Thyroid gland (tissue), 4 donors: ENCODE measurements around the gene MEGF6. TPM values are rescaled to one million over a fixed set of nuclear protein-coding genes. Genes with fewer than 3 reads are reported as not detected.

Experiments used
- DNase-seq, 2 donors: peaks; one replicate each; pipeline ENCODE4 v3.0.0-alpha.2; 2019
- H3K27ac ChIP-seq, 3 donors: fragments of 200-600 bp; sonication (generic); 1 replicate in 2 of 3; 2 replicates in 1 of 3; pipeline ENCODE4 v1.5.1; 2016 to 2019; ENCODE audit warnings: mild to moderate bottlenecking in 1 of 3, moderate library complexity in 1 of 3
- H3K27me3 ChIP-seq: fragments of 200-600 bp; sonication (generic); one replicate; pipeline ENCODE4 v1.5.1; 2019
- H3K36me3 ChIP-seq, 2 donors: fragments of 200-600 bp; sonication (generic); one replicate each; pipeline ENCODE4 v1.5.1; 2016 to 2019
- H3K4me1 ChIP-seq, 2 donors: fragments of 200-600 bp; sonication (generic); one replicate each; pipeline ENCODE4 v1.5.1; 2017 to 2019
- H3K4me3 ChIP-seq, 3 donors: fragments of 200-600 bp; sonication (generic); replicated peaks in 1 of 3; 1 replicate in 2 of 3; 2 replicates in 1 of 3; pipeline ENCODE4 v1.5.1; 2016; ENCODE audit warnings: mild to moderate bottlenecking in 1 of 3
- H3K9me3 ChIP-seq: fragments of 200-600 bp; sonication (generic); one replicate; pipeline ENCODE4 v1.5.1; 2017
- POLR2A ChIP-seq, 2 donors: fragments of 450-650 bp; IDR thresholded peaks; one replicate each; pipeline ENCODE4 v1.6.1; 2017; ENCODE audit warnings: antibody characterized with exemption in 2 of 2, mild to moderate bottlenecking in 2 of 2, moderate library complexity in 1 of 2
- WGBS, 2 donors: methylation state at CpG; one replicate each; pipeline ENCODE4 v1.1.5; 2017; 5-methylcytosine and 5-hydroxymethylcytosine counted together
- intact Hi-C: fragments of 100-400 bp; cut with DNase I; formaldehyde crosslinking; loops from one replicate; pipeline ENCODE4 v1.15.1; 2023
- total RNA-seq, 4 donors: library from RNA; depleted of rRNA; stranded (reverse); fragments of >200 nt; gene quantifications; one replicate each; pipeline ENCODE4 v1.2.3, GENCODE V29; 2016
- TF ChIP-seq, protein P1 (sequence below), 6 experiments: fragments of 200-600 bp in 3 of 6; fragments of 450-650 bp in 3 of 6; sonication (generic) in 3 of 6; IDR thresholded peaks; one replicate each; pipeline ENCODE4 v1.5.1; 2016 to 2019; ENCODE audit warnings: antibody characterized with exemption in 6 of 6, mild to moderate bottlenecking in 2 of 6, inconsistent platforms in 1 of 6, moderate library complexity in 1 of 6

MEGF6 gene
- total RNA-seq, 4 donors from 2014 or later, result 9.4 to 25.8 (median 21.8) TPM

DNA sequence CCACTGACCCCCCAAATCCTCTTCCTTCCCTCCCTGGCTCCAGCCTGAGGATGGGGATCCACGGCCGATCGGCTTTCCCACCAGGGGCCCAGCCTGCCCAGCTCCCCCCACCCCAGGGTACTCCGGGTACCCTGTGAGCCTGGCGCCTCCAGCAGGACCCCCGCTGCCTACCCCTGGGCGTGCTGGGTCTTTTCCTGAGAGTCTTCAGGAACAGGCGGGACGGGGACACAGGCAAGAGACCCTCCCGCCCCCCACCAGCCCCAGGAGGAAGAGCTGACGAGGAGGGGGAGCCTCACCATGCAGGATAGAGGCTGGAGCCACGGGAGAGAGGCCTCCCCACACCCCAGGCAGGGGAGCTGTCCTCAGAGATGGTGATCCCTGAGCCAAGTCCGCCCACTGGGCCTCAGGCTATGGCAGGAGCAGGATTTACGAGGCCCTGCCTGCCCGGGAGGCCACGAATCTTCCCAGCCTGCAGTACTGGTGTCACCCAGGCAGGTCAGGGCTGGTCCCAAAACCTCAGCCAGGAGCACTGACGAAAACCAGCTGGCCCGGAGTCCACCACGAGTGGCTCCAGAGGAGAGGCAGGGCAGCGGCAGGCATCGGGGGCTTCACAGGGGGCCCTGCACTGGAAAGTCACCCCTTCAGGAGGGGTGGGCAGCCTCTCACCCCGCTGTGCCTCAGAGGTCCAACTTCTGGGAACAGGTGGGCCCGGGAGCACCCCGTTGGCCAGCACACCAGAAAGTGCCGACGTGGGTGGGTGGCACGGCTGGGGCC, 58.0 kb downstream of the MEGF6 start:
- WGBS, 2 donors, result 84 to 98% methylated on average over 7 to 16 of the region's 27 CpGs
- intact Hi-C loops, result no loop called here
- Histone ChIP-seq H3K4me1 (peaks cover 3 to 13% of the 10 kb centered on the region in 2 donors), H3K9me3 (no peaks in the 10 kb centered on the region), H3K4me3 (no peak overlapping the region), H3K27me3 (no peaks in the 10 kb centered on the region), H3K27ac (no peak overlapping the region), H3K36me3 (no peaks in the 10 kb centered on the region)
- no peak for DNase-seq
- no peak for TF ChIP-seq POLR2A (IDR thresholded peaks at IDR 0.05)
- TF ChIP-seq, protein P1, sequence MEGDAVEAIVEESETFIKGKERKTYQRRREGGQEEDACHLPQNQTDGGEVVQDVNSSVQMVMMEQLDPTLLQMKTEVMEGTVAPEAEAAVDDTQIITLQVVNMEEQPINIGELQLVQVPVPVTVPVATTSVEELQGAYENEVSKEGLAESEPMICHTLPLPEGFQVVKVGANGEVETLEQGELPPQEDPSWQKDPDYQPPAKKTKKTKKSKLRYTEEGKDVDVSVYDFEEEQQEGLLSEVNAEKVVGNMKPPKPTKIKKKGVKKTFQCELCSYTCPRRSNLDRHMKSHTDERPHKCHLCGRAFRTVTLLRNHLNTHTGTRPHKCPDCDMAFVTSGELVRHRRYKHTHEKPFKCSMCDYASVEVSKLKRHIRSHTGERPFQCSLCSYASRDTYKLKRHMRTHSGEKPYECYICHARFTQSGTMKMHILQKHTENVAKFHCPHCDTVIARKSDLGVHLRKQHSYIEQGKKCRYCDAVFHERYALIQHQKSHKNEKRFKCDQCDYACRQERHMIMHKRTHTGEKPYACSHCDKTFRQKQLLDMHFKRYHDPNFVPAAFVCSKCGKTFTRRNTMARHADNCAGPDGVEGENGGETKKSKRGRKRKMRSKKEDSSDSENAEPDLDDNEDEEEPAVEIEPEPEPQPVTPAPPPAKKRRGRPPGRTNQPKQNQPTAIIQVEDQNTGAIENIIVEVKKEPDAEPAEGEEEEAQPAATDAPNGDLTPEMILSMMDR (IDR thresholded peaks at IDR 0.05), result no peak

DNA sequence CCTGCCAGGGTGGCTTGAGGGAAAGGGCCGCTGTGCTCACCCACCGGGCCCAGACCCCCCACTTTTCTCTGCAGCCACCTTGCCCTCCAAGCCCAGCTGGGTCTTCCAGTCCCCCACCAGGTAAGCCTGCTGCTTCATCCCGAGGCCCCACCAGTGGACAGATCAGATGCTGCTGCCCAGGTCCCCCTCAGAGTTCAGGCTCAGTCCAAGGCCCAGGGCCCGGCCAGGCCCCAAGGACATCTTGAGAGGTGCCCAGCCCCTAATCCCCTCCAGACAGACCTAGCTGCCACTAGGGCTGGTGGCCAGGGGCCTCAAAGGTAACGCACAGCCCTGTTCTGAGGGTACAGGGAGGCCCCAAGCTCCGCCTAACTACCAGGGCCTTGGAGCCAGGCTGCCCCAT, 58.6 kb downstream of the MEGF6 start:
- TF ChIP-seq, protein P1 (IDR thresholded peaks at IDR 0.05), result no peak
- no peak for TF ChIP-seq POLR2A (IDR thresholded peaks at IDR 0.05)
- no peaks in the 10 kb centered on the region for H3K36me3 ChIP-seq
- DNase-seq, result no peak
- H3K27me3 ChIP-seq, result no peaks in the 10 kb centered on the region
- intact Hi-C loops, result no loop called here
- 93 to 95% methylated on average over 5 to 6 of the region's 6 CpGs for WGBS, 2 donors
- no peak overlapping the region for H3K27ac ChIP-seq
- H3K4me1 ChIP-seq, result peaks cover 5 to 12% of the 10 kb centered on the region in 2 donors
- H3K9me3 ChIP-seq, result no peaks in the 10 kb centered on the region
- H3K4me3 ChIP-seq, result no peak overlapping the region

DNA sequence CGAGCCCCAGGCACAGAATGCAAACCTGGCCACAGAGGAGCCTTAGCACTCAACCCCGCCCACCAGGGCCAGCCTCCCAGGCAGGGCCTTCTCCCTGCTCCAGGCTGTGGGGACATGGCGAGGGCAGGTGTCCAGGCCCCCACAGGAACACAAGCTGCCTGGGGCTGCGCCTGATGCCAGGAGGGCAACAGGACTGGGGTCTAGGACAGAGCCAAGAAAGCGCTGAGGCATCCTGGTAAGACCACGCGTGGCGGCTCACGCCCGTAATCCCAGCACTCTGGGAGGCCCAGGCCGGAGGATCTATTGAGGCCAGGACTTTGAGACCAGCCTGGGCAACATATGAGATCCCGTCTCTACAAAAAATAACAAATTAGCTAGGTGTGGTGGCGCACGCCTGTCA, 59.1 kb downstream of the MEGF6 start:
- H3K36me3 ChIP-seq, result no peaks in the 10 kb centered on the region
- H3K9me3 ChIP-seq, result no peaks in the 10 kb centered on the region
- TF ChIP-seq POLR2A (IDR thresholded peaks at IDR 0.05), result no peak
- TF ChIP-seq, protein P1 (IDR thresholded peaks at IDR 0.05), result no peak
- intact Hi-C loops, result no loop called here
- H3K4me3 ChIP-seq, result no peak overlapping the region
- WGBS, 2 donors, result 97 to 100% methylated on average over 4 to 11 of the region's 14 CpGs
- H3K27me3 ChIP-seq, result no peaks in the 10 kb centered on the region
- DNase-seq, result no peak
- peaks cover 6 to 16% of the 10 kb centered on the region in 2 donors for H3K4me1 ChIP-seq
- no peak overlapping the region for H3K27ac ChIP-seq

DNA sequence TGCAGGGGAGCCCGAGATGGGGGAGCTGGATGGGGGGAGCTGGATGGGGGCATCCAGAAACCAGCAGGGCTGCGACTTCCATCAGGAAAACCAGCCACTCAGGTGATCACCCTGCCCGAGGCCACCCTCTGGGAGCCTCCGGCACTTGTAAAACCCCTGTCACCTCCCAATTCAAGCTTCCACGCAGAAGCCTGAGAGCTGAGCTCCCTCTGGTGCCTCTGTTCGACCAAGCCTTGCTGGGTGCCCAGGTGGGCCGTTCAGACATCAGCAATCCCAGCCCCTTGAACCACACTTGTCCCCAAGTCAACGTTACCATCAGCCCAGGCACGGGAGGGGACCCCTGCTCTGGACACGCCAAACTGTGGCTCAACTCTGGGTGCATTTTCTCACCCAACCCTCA, 59.6 kb downstream of the MEGF6 start:
- Histone ChIP-seq H3K36me3 (no peaks in the 10 kb centered on the region), H3K27ac (no peak overlapping the region), H3K27me3 (no peaks in the 10 kb centered on the region), H3K4me3 (no peak overlapping the region), H3K4me1 (peaks cover 6 to 21% of the 10 kb centered on the region in 2 donors), H3K9me3 (no peaks in the 10 kb centered on the region)
- TF ChIP-seq, protein P1 (IDR thresholded peaks at IDR 0.05), result no peak
- TF ChIP-seq POLR2A (IDR thresholded peaks at IDR 0.05), result no peak
- 86 to 93% methylated on average over 8 to 10 of the region's 10 CpGs for WGBS, 2 donors
- intact Hi-C loops, result no loop called here
- DNase-seq, result no peak

DNA sequence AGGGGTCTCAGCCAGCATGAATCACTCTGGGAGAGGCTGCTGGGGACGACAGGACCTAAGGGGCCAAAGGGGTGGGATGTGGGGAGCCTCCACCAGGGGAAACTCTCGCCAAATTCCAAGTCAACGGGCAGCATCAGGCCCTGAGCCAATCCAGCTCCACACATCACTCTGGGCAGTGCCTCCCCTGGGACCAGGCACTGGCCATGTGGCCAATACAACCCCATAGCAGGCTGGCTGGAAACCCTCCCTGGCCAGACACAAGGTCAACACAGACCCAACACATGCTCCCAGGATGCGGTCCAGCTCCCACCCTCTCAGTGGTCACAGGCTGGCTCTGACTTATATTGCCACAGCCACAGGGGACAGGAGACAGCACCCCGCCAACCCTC, 60.0 kb downstream of the MEGF6 start:
- intact Hi-C loops, result no loop called here
- TF ChIP-seq, protein P1 (IDR thresholded peaks at IDR 0.05), result no peak
- TF ChIP-seq POLR2A (IDR thresholded peaks at IDR 0.05), result no peak
- H3K9me3 ChIP-seq, result no peaks in the 10 kb centered on the region
- H3K36me3 ChIP-seq, result no peaks in the 10 kb centered on the region
- no peak overlapping the region for H3K27ac ChIP-seq
- peaks cover 6 to 22% of the 10 kb centered on the region in 2 donors for H3K4me1 ChIP-seq
- H3K27me3 ChIP-seq, result no peaks in the 10 kb centered on the region
- WGBS, 2 donors, result 53 to 89% methylated on average over 3 to 5 of the region's 5 CpGs
- H3K4me3 ChIP-seq, result no peak overlapping the region
- no peak for DNase-seq
